GM23338 (cell line): Measurements from ENCODE around the gene NSD2.

Source experiments
- EZH2 ChIP-seq: fragments of 200-600 bp; sonication (generic); IDR thresholded peaks from one replicate; pipeline ENCODE4 v1.8.0; 2017; ENCODE audit warnings: antibody characterized with exemption, mild to moderate bottlenecking, low read depth; ENCODE audit not compliant: unreplicated experiment
- EZH2phosphoT487 ChIP-seq: fragments of 200-600 bp; sonication (generic); IDR thresholded peaks from one replicate; pipeline ENCODE4 v1.8.1; 2018; ENCODE audit warnings: antibody characterized with exemption; ENCODE audit not compliant: unreplicated experiment
- JUNB ChIP-seq: IDR thresholded peaks from one replicate; pipeline ENCODE4 v1.6.1; 2016; ENCODE audit warnings: antibody characterized with exemption; ENCODE audit not compliant: unreplicated experiment
- POLR2AphosphoS5 ChIP-seq: IDR thresholded peaks from 2 replicates; pipeline ENCODE4 v1.6.1; 2016; ENCODE audit warnings: antibody characterized with exemption, low read depth
- ZNF331 ChIP-seq: fragments of 250-450 bp; sonication (Bioruptor Pico); IDR thresholded peaks from 2 replicates; pipeline ENCODE4 v1.5.0; 2020; ENCODE audit warnings: low read depth, mild to moderate bottlenecking, moderate library complexity
- TF ChIP-seq, protein P1 (sequence below), 2 experiments: fragments of 200-600 bp in 1 of 2; sonication (generic) in 1 of 2; conservative IDR thresholded peaks; 2 replicates each; pipeline versions ENCODE4 v1.5.1 to v1.6.1; 2016 to 2017; ENCODE audit warnings: antibody characterized with exemption in 2 of 2, low read depth in 2 of 2, mild to moderate bottlenecking in 2 of 2, moderate library complexity in 1 of 2
- TF ChIP-seq, protein P2 (sequence below): IDR thresholded peaks from one replicate; pipeline ENCODE4 v1.6.1; 2018; ENCODE audit warnings: antibody characterized with exemption; ENCODE audit not compliant: unreplicated experiment

DNA sequence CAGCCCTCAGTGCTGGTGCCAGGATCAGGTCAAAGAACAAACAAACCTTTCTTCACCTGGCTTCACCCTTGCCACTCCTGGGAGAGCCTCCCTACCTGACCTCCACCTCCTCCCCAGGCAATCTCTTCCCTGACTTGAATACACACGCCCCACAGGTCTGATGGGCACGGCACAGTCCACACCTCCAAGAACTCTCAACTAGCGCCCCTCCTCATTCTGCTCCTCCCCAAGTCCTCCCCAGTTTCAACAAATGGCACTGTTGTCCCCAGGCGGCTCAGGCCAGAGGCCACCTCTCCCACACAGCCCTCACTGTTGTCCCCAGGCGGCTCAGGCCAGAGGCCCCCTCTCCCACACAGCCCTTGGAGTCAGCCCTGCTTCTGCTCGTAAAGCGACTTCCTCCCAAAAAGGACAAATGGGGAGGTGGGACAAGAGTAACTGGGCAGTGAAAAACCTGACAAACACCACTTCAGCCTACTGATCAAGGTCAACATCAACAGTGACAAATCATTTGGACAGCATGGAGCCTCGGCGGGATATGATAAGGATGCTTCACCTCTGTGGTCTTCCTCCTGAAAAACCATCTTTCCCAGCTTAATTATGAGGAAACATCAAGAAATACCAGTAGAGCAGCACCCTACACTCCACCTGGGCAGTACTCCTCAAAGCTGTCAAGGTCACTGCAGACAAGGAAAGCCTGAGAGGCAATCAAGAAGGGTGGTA is 18.1 kb upstream of the NSD2 start:
- TF ChIP-seq POLR2AphosphoS5: no peak
- TF ChIP-seq, protein P1, sequence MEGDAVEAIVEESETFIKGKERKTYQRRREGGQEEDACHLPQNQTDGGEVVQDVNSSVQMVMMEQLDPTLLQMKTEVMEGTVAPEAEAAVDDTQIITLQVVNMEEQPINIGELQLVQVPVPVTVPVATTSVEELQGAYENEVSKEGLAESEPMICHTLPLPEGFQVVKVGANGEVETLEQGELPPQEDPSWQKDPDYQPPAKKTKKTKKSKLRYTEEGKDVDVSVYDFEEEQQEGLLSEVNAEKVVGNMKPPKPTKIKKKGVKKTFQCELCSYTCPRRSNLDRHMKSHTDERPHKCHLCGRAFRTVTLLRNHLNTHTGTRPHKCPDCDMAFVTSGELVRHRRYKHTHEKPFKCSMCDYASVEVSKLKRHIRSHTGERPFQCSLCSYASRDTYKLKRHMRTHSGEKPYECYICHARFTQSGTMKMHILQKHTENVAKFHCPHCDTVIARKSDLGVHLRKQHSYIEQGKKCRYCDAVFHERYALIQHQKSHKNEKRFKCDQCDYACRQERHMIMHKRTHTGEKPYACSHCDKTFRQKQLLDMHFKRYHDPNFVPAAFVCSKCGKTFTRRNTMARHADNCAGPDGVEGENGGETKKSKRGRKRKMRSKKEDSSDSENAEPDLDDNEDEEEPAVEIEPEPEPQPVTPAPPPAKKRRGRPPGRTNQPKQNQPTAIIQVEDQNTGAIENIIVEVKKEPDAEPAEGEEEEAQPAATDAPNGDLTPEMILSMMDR (conservative IDR thresholded peaks at IDR 0.05; ENCODE audit: low read depth in 2 of 2): no peak
- TF ChIP-seq, protein P2, sequence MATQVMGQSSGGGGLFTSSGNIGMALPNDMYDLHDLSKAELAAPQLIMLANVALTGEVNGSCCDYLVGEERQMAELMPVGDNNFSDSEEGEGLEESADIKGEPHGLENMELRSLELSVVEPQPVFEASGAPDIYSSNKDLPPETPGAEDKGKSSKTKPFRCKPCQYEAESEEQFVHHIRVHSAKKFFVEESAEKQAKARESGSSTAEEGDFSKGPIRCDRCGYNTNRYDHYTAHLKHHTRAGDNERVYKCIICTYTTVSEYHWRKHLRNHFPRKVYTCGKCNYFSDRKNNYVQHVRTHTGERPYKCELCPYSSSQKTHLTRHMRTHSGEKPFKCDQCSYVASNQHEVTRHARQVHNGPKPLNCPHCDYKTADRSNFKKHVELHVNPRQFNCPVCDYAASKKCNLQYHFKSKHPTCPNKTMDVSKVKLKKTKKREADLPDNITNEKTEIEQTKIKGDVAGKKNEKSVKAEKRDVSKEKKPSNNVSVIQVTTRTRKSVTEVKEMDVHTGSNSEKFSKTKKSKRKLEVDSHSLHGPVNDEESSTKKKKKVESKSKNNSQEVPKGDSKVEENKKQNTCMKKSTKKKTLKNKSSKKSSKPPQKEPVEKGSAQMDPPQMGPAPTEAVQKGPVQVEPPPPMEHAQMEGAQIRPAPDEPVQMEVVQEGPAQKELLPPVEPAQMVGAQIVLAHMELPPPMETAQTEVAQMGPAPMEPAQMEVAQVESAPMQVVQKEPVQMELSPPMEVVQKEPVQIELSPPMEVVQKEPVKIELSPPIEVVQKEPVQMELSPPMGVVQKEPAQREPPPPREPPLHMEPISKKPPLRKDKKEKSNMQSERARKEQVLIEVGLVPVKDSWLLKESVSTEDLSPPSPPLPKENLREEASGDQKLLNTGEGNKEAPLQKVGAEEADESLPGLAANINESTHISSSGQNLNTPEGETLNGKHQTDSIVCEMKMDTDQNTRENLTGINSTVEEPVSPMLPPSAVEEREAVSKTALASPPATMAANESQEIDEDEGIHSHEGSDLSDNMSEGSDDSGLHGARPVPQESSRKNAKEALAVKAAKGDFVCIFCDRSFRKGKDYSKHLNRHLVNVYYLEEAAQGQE: no peak
- no peak for TF ChIP-seq EZH2
- no peak for TF ChIP-seq EZH2phosphoT487
- no peak for TF ChIP-seq JUNB
- no peak for TF ChIP-seq ZNF331 (CRISPR knock-in tag)
